GM18499 (cell line): ENCODE measurements around the gene DYNLT4.
"Not testable (repeated sequence)": the region's sequence is repeated elsewhere in the genome, so short reads cannot be mapped to it uniquely, and the experiment has no call there.

ENCODE experiments used
- ATAC-seq: cut with Tn5 transposase; IDR thresholded peaks from one replicate; pipeline ENCODE4 v1.9.1; 2021; ENCODE audit warnings: moderate number of reproducible peaks; ENCODE audit not compliant: insufficient read depth, unreplicated experiment

Gene DYNLT4

GRCh38 chr1:44775078-44775929, 31.8 kb downstream of the DYNLT4 start, which contains the start of gene RPS8:
TSS of gene RPS8 (plus strand) at chr1:44775540. CDS start at chr1:44775597, 57 bp downstream.
- peak; percentile 60 for ATAC-seq

GRCh38 chr1:44766421-44766820, 40.7 kb downstream of the DYNLT4 start:
- not testable (repeated sequence) for ATAC-seq

GRCh38 chr1:44760876-44761275, 46.3 kb downstream of the DYNLT4 start:
- no peak for ATAC-seq

DNA sequence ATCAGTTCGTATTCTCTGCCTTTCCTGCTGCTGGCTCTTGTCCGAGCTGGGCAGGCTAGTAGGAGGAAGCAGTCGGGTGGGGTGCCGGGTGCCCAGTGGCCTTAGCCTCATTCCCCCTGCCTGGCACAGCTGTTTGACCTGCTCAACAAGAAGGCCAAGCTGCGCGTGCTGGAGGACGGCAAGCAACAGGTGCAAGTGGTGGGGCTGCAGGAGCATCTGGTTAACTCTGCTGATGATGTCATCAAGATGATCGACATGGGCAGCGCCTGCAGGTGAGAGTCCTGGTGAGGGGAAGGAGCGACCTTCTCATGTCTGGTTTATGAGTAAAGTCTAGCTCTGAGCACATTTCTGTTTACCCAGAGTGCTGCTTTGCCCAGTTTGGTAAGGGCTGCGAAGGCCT, 48.1 kb downstream of the DYNLT4 start:
- no peak for ATAC-seq

DNA sequence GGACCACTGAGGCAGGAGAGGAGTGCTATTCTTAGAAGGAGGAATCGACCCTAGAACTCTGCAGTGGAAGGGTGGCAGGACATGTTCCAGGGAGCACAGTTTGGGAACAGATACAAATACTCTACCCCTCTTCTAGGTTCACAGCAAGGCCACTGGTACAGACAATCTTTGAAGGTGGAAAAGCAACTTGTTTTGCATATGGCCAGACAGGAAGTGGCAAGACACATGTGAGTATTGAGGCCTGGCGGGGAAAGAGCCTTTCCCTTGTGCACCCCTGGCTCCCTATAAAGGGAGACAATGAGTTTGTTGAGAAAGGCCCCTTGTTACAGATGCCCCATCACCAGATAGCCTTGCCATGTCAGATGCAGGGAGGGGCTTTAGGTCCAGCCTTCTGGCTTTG, 49.7 kb downstream of the DYNLT4 start:
- ATAC-seq: no peak
